Hematopoietic multipotent progenitor cell treated with erythropoietin and hydrocortisone succinate and interleukin-3 and kit ligand, for 6 days (in vitro differentiated cells): ENCODE results near the gene NAP1L4.
"Not testable (repeated sequence)": the region's sequence is repeated elsewhere in the genome, so short reads cannot be mapped to it uniquely, and the experiment has no call there.

Source experiments
- DNase-seq: peaks from one replicate; pipeline ENCODE4 v3.0.0-alpha.2; 2015

The NAP1L4 gene

GRCh38 chr11:2955906-2956476, 36.1 kb downstream of the NAP1L4 start:
- no peak for DNase-seq

- peak; percentile 41 for DNase-seq
Observed at GRCh38 chr11:2954263-2954662, 37.9 kb downstream of the NAP1L4 start.

GRCh38 chr11:2952290-2952689, 39.8 kb downstream of the NAP1L4 start:
- peak; percentile 56 for DNase-seq

- no peak for DNase-seq
Observed at GRCh38 chr11:2951231-2952110, 40.7 kb downstream of the NAP1L4 start.

- DNase-seq, result no peak
Observed at GRCh38 chr11:2950825-2951224, 41.3 kb downstream of the NAP1L4 start.

GRCh38 chr11:2949920-2950319, 42.2 kb downstream of the NAP1L4 start:
- DNase-seq, result no peak

GRCh38 chr11:2947744-2948143, 44.4 kb downstream of the NAP1L4 start:
- no peak for DNase-seq

- no peak for DNase-seq
Observed at GRCh38 chr11:2945757-2946287, 46.3 kb downstream of the NAP1L4 start.

- peak; percentile 65 for DNase-seq
Observed at GRCh38 chr11:2945031-2945756, 46.9 kb downstream of the NAP1L4 start.

- DNase-seq, result no peak
Observed at GRCh38 chr11:2944530-2944929, 47.6 kb downstream of the NAP1L4 start.

- no peak for DNase-seq
Observed at GRCh38 chr11:2943711-2944118, 48.4 kb downstream of the NAP1L4 start.

- no peak for DNase-seq
Observed at GRCh38 chr11:2942872-2943710, 49.0 kb downstream of the NAP1L4 start.

- no peak for DNase-seq
Observed at GRCh38 chr11:2942447-2942846, 49.7 kb downstream of the NAP1L4 start.

- DNase-seq, result no peak
Observed at GRCh38 chr11:2940921-2941821, 51.0 kb downstream of the NAP1L4 start.

- DNase-seq, result peak; percentile 90
Observed at GRCh38 chr11:2940147-2940920, 51.8 kb downstream of the NAP1L4 start.

- not testable (repeated sequence) for DNase-seq
Observed at GRCh38 chr11:2938458-2939418, 53.4 kb downstream of the NAP1L4 start.

GRCh38 chr11:2937641-2938457, 54.3 kb downstream of the NAP1L4 start:
- not testable (repeated sequence) for DNase-seq

GRCh38 chr11:2934611-2935239, 57.4 kb downstream of the NAP1L4 start:
- no peak for DNase-seq
